ENCODE results near the gene NRP1.

The NRP1 gene

DNA sequence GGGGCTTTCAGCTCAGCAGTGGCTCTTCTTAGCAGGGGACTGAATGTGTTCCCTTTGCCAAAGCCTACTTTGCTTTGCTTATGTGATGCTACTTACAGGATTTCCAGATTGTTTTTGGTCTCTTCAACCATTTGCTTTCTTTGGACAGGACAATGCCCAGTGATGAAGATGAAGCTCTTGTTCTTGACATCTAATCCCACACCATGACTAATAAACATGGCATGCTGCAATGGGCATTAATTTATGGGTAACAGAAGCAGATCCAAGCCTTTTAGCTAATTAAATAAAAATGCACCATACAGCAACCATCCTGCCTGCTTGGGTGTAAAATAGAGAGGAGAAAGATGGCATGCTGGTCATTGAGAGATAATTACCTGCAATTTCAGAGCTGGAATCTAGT lies 200.9 kb downstream of the NRP1 start:
- in situ Hi-C loops (cut with HindIII; ENCODE audit: low sequenced_read_pairs): no loop called here

DNA sequence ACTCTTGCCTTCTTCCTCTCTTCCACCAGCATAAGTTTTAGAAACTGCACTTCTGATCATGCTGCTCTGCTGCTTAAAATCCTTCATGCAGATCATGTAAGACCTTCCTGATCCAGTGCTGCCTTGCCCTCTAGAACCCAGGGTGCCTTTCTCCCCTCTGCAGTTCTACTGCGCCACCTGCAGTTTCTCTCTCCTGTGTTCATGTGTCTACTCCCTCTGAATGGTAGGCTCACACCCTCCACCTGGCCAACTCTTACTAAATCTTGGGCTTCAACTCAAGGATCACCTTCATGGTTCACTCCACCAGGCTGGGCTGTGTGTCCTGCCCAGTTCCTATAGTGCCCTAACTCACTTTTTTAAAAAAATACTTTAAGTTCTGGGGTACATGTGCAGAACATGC lies 201.8 kb downstream of the NRP1 start:
- in situ Hi-C loops (cut with HindIII; ENCODE audit: low sequenced_read_pairs): no loop called here

DNA sequence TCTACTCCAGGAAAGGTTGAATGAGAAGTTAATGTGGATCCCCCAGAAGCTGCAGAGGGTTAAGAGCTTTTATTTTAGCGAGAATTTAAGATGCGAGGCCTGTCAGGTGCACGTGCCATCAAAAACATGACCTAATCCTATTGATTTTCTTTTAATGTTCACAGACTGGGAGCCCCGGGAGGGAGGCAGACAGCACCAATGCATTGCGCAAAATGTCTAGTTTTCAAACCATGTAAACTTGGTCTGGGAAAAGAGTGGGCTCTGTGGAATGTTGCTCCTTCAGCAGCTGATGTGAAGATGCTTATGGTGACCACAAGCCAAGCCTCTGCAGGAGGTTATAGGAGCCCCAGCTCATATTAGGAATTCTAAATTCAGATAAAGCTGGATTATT lies 204.5 kb downstream of the NRP1 start:
- in situ Hi-C loops (cut with HindIII; ENCODE audit: low sequenced_read_pairs): no loop called here

DNA sequence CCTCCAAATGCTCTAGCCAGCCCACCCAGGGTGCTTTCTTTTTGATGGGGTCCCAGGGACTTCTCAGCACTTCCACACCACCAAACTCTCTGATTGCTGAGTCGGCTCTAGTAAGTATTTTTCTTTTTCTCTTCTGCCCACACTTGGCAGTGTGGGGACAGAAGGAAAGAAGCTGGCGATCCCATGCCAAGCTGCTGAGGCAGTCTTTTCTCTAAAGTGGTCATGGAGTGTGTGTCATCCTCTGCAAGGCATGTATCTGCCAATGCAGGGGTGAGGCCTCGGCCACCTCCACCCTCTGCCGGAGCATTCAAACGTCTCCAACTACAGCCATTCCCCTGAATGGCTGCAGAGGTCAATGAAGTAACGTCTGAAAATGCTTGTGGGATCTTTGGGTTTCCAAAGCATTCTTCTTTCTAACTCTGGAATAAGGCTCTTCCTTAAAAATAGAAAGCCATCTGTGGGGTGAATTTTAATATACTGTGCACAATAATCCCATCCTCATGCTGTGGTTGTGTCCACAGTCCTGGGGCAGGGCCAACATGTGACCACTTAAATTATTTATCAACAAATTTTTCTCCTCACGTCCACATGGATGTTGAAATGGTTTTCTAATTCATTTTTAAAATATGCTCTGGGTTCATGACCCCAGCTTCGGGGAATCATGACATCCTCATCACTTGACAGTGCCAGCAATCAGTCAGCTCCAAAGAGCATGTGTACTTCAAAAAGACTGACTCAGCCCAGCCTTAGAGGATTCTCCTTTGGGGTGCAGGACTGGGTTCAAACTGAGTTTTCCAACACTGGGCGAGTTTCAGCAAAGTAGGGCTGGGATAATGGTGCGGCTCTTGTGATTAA lies 205.1 kb downstream of the NRP1 start:
- in situ Hi-C loops (cut with HindIII; ENCODE audit: low sequenced_read_pairs): no loop called here

DNA sequence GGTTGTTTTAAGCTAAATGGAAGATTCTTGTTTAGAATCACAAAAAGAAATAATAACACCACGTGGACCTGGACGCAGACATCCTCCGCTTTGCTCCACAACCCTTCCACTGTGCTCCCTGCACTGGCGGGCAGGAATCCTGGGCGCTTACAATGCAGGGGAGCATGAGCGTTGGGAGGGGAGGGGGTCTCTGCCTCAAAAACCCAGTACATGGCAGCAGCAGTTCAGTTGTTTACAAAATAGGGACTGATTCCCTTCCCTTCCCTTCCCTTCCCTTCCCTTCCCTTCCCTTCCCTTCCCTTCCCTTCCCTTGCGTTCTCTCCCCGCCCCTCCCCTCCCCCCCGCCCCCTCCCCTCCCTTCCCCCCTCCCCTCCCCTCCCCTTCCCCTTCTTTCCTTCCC lies 206.8 kb downstream of the NRP1 start:
- in situ Hi-C loops (cut with HindIII; ENCODE audit: low sequenced_read_pairs): no loop called here
